Astrocyte (in vitro differentiated cells and primary cell): ENCODE measurements around the gene NACC1. TPM values are rescaled to one million over a fixed set of nuclear protein-coding genes. Genes with fewer than 3 reads are reported as not detected.

Experiments
- DNase-seq: peaks from one replicate; pipeline ENCODE4 v3.0.0-alpha.2; 2010; ENCODE audit warnings: low read depth
- FAIRE-seq: peaks from 2 replicates; lab custom pipeline; 2011; peaks lifted over from hg19 to GRCh38; lab: Jason Lieb, UNC
- H2AFZ ChIP-seq: 2 replicates; pipeline ENCODE4 v1.6.0; 2012; ENCODE audit warnings: low read depth, low read length, inconsistent platforms
- H3K27ac ChIP-seq: 2 replicates; pipeline ENCODE4 v1.5.1; 2011; ENCODE audit warnings: low read depth, low read length, inconsistent platforms
- H3K27me3 ChIP-seq: 2 replicates; pipeline ENCODE4 v1.6.0; 2011; ENCODE audit warnings: low read length, inconsistent platforms; ENCODE audit not compliant: insufficient read depth
- H3K36me3 ChIP-seq: 2 replicates; pipeline ENCODE4 v1.5.1; 2011; ENCODE audit warnings: low read length, inconsistent platforms; ENCODE audit not compliant: insufficient read depth
- H3K4me1 ChIP-seq: 2 replicates; pipeline ENCODE4 v1.5.1; 2011; ENCODE audit warnings: low read length, inconsistent platforms; ENCODE audit not compliant: insufficient read depth
- H3K4me2 ChIP-seq: 2 replicates; pipeline ENCODE4 v1.6.0; 2012; ENCODE audit warnings: low read length, inconsistent platforms
- H3K4me3 ChIP-seq: 2 replicates; pipeline ENCODE4 v1.5.1; 2011; ENCODE audit warnings: low read depth, mild to moderate bottlenecking, low read length, inconsistent platforms; ENCODE audit not compliant: insufficient read depth
- H3K79me2 ChIP-seq: 2 replicates; pipeline ENCODE4 v1.6.0; 2012; ENCODE audit warnings: mild to moderate bottlenecking, low read length, inconsistent platforms; ENCODE audit not compliant: insufficient read depth
- H3K9ac ChIP-seq: 2 replicates; pipeline ENCODE4 v1.6.0; 2012; ENCODE audit warnings: mild to moderate bottlenecking, low read length, inconsistent platforms
- H3K9me3 ChIP-seq: 2 replicates; pipeline ENCODE4 v1.5.1; 2012; ENCODE audit warnings: low read depth, mild to moderate bottlenecking, low read length, inconsistent platforms; ENCODE audit not compliant: insufficient read depth
- H4K20me1 ChIP-seq: 2 replicates; pipeline ENCODE4 v1.6.0; 2012; ENCODE audit warnings: low read length, inconsistent platforms; ENCODE audit not compliant: insufficient read depth
- H3K27ac Mint-ChIP-seq: one replicate; pipeline ENCODE4 v1.8.0; 2021; ENCODE audit warnings: mild to moderate bottlenecking, mixed read lengths; ENCODE audit not compliant: unreplicated experiment
- H3K27me3 Mint-ChIP-seq: one replicate; pipeline ENCODE4 v1.8.0; 2021; ENCODE audit warnings: low read depth, mixed read lengths; ENCODE audit not compliant: unreplicated experiment
- H3K36me3 Mint-ChIP-seq: one replicate; pipeline ENCODE4 v1.8.0; 2021; ENCODE audit warnings: low read depth, mixed read lengths; ENCODE audit not compliant: unreplicated experiment
- H3K4me1 Mint-ChIP-seq: one replicate; pipeline ENCODE4 v1.8.0; 2021; ENCODE audit warnings: low read depth, mixed read lengths; ENCODE audit not compliant: unreplicated experiment
- H3K4me3 Mint-ChIP-seq: one replicate; pipeline ENCODE4 v1.8.0; 2021; ENCODE audit warnings: mild to moderate bottlenecking, moderate library complexity, mixed read lengths; ENCODE audit not compliant: unreplicated experiment
- H3K9me3 Mint-ChIP-seq: one replicate; pipeline ENCODE4 v1.8.0; 2021; ENCODE audit warnings: mild to moderate bottlenecking, mixed read lengths; ENCODE audit not compliant: unreplicated experiment
- EZH2 ChIP-seq: IDR thresholded peaks from 2 replicates; pipeline ENCODE4 v1.6.1; 2012; ENCODE audit warnings: mild to moderate bottlenecking, low read length, inconsistent platforms; ENCODE audit not compliant: insufficient read depth
- total RNA-seq: library from RNA; stranded (reverse); gene quantifications from 2 replicates; pipeline ENCODE4 v1.2.1, GENCODE V29; 2021
- TF ChIP-seq, protein P1 (sequence below): IDR thresholded peaks from 2 replicates; pipeline ENCODE4 v1.5.1; 2011; ENCODE audit warnings: low read depth, mild to moderate bottlenecking, inconsistent platforms, low read length, moderate library complexity; ENCODE audit not compliant: insufficient read depth

The NACC1 gene
- total RNA-seq, 1 donor from 2014 or later = 104 TPM

DNA sequence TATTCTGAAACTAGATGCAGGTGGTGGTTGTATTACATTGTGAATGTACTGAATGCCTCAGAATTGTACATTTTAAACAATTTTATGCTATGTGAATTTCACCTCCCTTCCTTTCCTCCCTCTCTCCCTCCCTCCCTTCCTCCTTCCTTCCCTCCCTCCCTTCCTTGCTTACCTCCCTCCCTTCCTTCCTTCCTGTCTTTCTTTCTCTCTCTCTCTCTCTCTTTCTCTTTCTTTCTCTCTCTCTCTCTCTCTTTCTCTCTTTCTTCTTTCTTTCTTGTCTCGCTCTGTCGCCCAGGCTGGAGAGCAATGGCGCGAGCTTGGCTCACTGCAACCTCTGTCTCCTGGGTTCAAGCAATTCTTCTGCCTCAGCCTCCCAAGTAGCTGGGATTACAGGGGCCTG, 69.4 kb downstream of the NACC1 start:
- Histone ChIP-seq H3K4me1 (no peaks in the 10 kb centered on the region), H3K9ac (no peak overlapping the region), H3K27me3 (no peaks in the 10 kb centered on the region), H4K20me1 (no peaks in the 10 kb centered on the region), H3K79me2 (no peaks in the 10 kb centered on the region), H3K9me3 (no peaks in the 10 kb centered on the region), H3K27ac (no peak overlapping the region), H3K4me3 (no peak overlapping the region), H3K36me3 (no peaks in the 10 kb centered on the region), H3K4me2 (no peak overlapping the region), H2AFZ (no peak overlapping the region)
- Mint-ChIP-seq H3K4me3 (no peak overlapping the region), H3K4me1 (no peaks in the 10 kb centered on the region), H3K9me3 (no peaks in the 10 kb centered on the region), H3K27ac (no peak overlapping the region), H3K27me3 (no peaks in the 10 kb centered on the region), H3K36me3 (no peaks in the 10 kb centered on the region)
- TF ChIP-seq EZH2 = no peak
- TF ChIP-seq, protein P1, sequence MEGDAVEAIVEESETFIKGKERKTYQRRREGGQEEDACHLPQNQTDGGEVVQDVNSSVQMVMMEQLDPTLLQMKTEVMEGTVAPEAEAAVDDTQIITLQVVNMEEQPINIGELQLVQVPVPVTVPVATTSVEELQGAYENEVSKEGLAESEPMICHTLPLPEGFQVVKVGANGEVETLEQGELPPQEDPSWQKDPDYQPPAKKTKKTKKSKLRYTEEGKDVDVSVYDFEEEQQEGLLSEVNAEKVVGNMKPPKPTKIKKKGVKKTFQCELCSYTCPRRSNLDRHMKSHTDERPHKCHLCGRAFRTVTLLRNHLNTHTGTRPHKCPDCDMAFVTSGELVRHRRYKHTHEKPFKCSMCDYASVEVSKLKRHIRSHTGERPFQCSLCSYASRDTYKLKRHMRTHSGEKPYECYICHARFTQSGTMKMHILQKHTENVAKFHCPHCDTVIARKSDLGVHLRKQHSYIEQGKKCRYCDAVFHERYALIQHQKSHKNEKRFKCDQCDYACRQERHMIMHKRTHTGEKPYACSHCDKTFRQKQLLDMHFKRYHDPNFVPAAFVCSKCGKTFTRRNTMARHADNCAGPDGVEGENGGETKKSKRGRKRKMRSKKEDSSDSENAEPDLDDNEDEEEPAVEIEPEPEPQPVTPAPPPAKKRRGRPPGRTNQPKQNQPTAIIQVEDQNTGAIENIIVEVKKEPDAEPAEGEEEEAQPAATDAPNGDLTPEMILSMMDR = no peak
- DNase-seq (no peak), FAIRE-seq (no peak)

DNA sequence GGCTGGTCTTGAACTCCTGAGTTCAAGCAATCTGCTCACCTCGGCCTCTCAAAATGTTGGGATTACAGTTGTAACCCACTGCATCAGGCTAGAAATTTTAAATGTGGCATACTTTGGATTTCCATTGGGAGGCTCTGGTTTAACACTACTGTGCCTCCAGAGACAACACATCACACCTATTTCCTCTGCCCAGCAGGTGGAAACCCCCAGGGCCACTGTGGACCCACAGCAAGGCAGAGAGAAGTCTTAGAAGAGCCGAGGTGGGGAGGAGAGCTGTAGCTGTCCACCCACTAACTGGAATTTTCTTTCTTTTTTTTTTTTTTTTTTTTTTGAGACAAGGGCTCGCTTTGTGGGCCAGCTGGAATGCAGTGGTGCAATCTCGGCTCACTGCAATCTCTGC, 71.5 kb downstream of the NACC1 start:
- no peak overlapping the region for H3K4me2 ChIP-seq
- H3K36me3 ChIP-seq = no peaks in the 10 kb centered on the region
- Mint-ChIP-seq H3K9me3 (no peaks in the 10 kb centered on the region), H3K4me1 (no peaks in the 10 kb centered on the region), H3K27me3 (no peaks in the 10 kb centered on the region), H3K4me3 (no peak overlapping the region), H3K27ac (no peak overlapping the region), H3K36me3 (no peaks in the 10 kb centered on the region)
- FAIRE-seq (no peak), DNase-seq (no peak)
- no peaks in the 10 kb centered on the region for H3K4me1 ChIP-seq
- no peaks in the 10 kb centered on the region for H3K79me2 ChIP-seq
- H3K27me3 ChIP-seq = no peaks in the 10 kb centered on the region
- no peaks in the 10 kb centered on the region for H3K9me3 ChIP-seq
- H2AFZ ChIP-seq = no peak overlapping the region
- H4K20me1 ChIP-seq = no peaks in the 10 kb centered on the region
- no peak for TF ChIP-seq EZH2
- TF ChIP-seq, protein P1 = no peak
- no peak overlapping the region for H3K9ac ChIP-seq
- no peak overlapping the region for H3K27ac ChIP-seq
- no peak overlapping the region for H3K4me3 ChIP-seq

Other genes with a start within 250 kb of the NACC1 start
- gene DNASE2, start 236.8 kb upstream of the NACC1 start, total RNA-seq = 33.1 and 37.8 TPM in 2 replicates
- gene KLF1, start 231.1 kb upstream of the NACC1 start, total RNA-seq = 0.17 TPM in 1 of 2 replicates, not detected in the other
- gene GCDH, start 227.1 kb upstream of the NACC1 start, total RNA-seq = 15.5 and 17.5 TPM in 2 replicates
- 0.50 TPM in 1 of 2 replicates, not detected in the other for gene SYCE2, start 199.0 kb upstream of the NACC1 start, total RNA-seq
- gene FARSA, start 184.6 kb upstream of the NACC1 start, total RNA-seq = 76.7 and 80.4 TPM in 2 replicates
- gene CALR, start 179.7 kb upstream of the NACC1 start, total RNA-seq = 2,193 and 2,309 TPM in 2 replicates
- 40.6 and 48.5 TPM in 2 replicates for gene RAD23A, start 172.4 kb upstream of the NACC1 start, total RNA-seq
- 34.0 and 35.5 TPM in 2 replicates for gene GADD45GIP1, start 161.0 kb upstream of the NACC1 start, total RNA-seq
- gene DAND5, start 148.7 kb upstream of the NACC1 start, total RNA-seq = 0.14 TPM in 1 of 2 replicates, not detected in the other
- 8.4 and 9.6 TPM in 2 replicates for gene NFIX, start 122.8 kb upstream of the NACC1 start, total RNA-seq
- 0.27 TPM in 1 of 2 replicates, not detected in the other for gene LYL1, start 15.4 kb upstream of the NACC1 start, total RNA-seq
- 43.0 and 43.3 TPM in 2 replicates for gene TRMT1, start 1.5 kb upstream of the NACC1 start, total RNA-seq
- gene STX10, start 32.1 kb downstream of the NACC1 start, total RNA-seq = 39.7 and 39.8 TPM in 2 replicates
- gene IER2, start 32.1 kb downstream of the NACC1 start, total RNA-seq = 58.7 and 71.3 TPM in 2 replicates